T-helper 22 cell (primary cell): ENCODE results near the gene IKBIP.
A peak's percentile ranks its signal among the peaks of the same experiment; 100 is the strongest.
"Not testable (repeated sequence)": the region's sequence is repeated elsewhere in the genome, so short reads cannot be mapped to it uniquely, and the experiment has no call there.

Experiments
- DNase-seq: peaks from one replicate; pipeline ENCODE4 v3.0.0-alpha.2; 2020; ENCODE audit warnings: low read depth

The IKBIP gene, protein sequence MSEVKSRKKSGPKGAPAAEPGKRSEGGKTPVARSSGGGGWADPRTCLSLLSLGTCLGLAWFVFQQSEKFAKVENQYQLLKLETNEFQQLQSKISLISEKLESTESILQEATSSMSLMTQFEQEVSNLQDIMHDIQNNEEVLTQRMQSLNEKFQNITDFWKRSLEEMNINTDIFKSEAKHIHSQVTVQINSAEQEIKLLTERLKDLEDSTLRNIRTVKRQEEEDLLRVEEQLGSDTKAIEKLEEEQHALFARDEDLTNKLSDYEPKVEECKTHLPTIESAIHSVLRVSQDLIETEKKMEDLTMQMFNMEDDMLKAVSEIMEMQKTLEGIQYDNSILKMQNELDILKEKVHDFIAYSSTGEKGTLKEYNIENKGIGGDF

DNA sequence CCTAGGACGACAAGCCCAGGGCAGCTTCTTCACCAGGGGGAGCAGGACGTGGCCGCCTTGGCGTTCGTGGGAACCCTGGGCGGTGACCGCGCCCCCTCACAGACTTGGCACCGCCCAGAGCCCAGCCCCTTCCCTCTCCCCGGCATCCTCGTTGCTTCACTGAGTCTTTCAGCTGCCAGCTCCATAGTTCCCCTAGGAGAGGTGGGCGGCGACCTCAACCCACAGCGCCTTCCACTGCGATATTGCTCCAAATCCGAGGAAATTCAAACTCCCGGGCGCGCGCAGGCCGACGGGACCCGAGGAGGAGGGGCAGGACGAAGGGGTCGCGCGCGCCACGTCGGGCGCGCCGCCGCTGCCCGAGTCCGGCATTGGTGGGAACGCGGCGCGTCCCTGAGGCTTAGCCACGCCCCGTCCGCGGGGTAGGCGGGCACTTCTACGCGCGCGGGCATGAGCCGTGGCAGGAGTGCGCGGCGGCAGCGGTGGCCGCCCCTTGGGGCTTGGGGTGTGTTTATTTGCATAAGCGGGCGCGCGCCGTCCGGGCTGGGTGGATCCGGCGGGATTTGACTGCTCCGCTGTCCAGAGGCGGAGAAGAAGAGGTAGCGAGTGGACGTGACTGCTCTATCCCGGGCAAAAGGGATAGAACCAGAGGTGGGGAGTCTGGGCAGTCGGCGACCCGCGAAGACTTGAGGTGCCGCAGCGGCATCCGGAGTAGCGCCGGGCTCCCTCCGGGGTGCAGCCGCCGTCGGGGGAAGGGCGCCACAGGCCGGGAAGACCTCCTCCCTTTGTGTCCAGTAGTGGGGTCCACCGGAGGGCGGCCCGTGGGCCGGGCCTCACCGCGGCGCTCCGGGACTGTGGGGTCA is at the start of gene IKBIP, which contains the start of gene APAF1:
TSS of gene IKBIP (minus strand) at position 77 of the 860 bp plus-strand sequence. CDS start 87 bp downstream, outside the sequence.
TSS of gene APAF1 (plus strand) at position 579 of the 860 bp plus-strand sequence. CDS start 3,070 bp downstream, outside the sequence.
- peak; percentile 90 for DNase-seq

DNA sequence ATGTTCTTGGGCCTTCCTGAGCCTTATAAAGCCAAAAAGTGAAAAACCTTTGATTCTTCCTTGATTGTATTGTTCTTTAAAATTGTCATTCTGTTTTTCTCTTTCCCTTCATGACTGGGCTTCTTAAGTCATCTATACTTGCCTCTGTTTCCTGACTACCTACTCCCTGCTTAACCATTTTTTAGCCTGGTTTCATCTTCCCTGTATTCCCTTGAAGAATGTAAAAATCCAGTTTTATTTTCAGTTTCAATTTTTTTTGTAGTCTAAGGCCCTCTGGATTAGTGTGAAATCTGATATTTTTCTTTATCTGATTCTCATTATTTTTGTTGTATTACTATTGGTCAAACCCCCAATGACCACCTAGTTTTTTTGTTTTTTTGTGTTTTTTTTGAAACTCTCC is 46.8 kb upstream of the IKBIP start:
- no peak for DNase-seq

DNA sequence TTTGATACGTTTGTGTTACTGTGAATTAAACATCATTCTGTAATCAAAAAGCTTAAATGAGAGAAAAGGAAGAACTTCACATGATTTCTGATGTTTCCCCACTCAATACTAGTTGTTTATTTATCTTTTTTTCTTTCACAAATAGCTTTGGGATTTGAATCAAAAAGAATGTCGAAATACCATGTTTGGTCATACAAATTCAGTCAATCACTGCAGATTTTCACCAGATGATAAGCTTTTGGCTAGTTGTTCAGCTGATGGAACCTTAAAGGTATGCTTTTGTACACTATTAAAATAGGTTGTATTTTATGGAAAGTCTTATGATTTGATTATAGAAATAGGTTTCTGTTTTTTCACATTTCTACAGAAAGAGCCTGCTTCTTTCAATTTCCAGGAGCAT is 42.0 kb upstream of the IKBIP start:
- no peak for DNase-seq

DNA sequence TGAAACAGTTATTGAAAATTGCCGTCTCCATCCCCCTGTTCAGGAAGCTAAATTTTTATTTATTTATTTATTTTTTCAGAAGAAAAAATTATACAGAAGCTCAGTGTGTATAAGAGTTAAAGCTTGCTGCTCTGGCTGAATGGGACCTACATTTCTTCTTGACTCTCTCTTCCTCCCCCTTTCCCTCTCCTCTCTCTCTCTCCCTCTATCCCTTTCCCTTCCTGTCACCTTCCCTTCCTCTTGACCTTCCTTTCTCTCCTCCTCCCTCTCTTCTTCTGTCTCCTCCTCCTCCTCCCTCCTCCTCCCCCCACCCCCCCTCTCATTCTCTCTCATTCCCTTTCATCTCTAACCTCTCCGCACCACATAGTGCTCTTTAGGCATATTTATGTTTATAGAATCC is 39.6 kb upstream of the IKBIP start:
- DNase-seq = no peak

DNA sequence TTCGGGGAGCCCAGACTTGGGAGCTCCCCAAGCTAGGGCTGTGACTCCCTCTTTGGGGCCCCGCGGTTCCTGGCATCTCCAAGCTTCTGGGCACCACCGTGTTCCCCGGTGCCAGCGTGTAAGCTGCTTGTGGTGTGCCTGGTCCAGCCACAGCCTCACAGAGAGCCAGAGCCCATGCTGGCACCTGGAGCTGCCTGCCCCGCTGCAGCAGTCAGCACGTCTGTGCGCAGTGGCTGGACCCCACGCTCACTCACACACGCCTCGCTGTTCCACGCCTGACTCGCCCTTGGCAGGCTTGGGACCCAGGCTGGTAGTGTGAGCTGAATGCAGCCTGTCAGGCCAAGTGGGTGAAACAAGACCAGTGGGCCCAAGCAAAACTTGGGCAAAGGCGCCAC is 35.0 kb upstream of the IKBIP start:
- DNase-seq = no peak

DNA sequence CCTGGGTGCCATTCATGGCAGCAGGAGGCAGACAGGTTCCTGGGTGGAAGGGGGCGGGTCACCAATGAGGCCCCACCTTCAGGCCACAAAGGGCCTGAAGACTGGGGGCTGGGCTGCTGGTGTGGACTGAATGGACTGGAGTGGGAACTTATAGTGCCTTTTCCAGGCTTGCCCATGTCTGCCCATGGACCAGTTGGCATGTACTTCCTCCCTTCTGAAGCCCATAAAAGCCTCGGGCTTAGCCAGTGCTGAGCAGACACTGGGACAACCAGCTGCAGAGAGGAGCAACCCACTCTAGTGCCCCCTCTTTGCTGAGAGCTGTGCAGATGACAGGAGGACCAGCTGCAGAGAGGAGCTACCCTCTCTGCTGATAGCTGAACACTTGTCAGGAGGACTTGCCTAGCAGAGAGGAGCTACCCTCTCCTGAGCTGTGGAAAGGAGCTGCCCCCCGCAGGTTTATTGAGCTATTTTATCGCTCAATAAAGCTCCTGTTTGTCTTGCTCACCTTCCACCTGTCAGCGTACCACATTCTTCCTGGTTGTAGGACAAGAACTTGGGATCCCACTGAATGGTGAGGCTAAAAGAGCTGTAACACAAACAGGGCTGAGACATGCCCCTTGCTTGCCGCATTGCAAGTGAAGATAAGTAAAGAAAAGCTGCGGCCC is 34.5 kb upstream of the IKBIP start:
- no peak for DNase-seq

DNA sequence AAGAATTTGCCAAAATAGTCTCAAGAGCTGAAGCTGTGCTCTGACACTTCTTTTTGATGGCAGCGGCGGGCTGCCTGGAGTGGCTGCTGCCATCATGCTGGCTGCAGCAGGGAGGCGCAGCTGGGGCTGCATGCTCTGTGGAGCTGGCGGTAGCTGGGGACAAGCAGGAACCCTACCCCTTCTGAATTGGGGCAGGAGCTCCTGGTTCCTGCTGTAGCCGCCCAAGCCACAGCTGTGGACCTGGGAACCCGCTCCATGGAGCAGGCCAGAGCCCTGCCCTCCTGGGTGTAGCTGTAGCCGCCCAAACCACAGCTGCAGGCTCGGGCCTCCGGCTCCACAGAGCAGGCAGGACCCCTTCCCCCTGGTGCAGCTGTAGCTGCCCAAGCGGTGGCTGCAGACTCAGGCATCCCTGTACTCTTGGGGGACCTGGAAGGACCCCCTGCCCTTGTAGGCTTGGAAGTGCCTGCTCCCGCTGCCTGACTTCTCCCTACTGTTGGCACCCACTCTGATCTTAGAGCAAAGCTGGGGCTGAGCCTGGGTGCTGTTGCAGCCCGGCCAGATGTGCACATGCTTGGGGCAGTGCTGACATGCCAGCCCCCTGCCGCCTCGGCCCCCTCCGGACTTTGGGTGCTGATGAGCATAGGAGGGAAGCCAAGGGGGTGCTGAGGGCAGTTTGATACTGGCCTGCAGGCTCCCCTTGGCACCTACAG is 33.8 kb upstream of the IKBIP start:
- no peak for DNase-seq

DNA sequence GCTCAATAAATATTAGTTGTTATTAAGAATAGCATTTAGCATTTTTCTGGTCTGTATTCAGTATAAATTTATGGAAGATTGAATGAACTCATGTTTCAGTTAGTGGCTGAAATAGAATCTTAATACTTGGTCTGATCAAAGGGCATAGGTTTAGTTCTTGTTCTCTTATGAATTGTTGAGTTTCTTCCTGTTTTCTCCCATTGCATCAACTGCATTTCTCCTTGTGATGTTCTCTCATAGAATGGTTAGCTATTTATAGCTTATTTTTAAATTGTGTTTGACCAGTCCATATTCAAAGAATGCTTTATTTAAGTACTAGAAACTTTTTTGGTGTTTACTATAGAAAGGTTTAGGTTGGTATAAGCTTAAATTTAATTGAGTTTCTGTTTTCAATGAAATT is 30.3 kb upstream of the IKBIP start:
- DNase-seq = no peak

DNA sequence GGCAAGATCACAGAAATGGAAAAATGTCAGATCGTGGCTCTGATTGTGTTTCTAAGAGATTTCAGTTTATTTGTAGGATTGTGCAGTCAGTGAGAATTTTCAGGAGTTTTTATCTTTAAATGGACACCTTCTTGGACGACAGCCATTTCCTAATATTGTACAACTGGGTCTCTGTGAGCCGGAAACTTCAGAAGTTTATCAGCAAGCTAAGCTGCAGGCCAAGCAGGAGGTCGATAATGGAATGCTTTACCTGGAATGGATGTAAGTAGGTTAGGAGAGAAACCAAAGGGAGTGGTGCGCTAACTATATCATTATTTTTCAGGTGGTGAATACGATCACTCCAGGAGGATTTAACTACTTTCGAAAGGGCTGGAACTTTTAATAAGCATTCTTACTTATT is 26.9 kb upstream of the IKBIP start:
- DNase-seq = no peak

DNA sequence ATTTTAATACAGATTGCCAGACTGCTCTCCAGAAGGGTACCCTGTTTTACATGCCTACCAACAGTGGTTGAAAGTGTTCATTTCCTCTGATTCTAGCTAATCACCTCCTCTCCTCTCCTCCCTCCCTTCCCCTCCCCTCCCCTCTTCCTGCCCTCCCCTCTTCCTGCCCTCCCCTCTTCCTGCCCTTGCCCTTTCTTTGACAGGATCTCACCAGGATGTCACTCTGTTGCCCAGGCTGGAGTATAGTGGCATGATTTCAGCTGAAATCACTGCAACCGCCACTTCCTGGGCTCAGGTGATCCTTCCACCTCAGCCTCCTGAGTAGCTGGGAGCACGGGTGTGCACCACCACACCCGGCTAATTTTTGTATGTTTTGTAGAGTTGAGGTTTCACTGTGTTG is 25.2 kb upstream of the IKBIP start:
- DNase-seq = no peak

DNA sequence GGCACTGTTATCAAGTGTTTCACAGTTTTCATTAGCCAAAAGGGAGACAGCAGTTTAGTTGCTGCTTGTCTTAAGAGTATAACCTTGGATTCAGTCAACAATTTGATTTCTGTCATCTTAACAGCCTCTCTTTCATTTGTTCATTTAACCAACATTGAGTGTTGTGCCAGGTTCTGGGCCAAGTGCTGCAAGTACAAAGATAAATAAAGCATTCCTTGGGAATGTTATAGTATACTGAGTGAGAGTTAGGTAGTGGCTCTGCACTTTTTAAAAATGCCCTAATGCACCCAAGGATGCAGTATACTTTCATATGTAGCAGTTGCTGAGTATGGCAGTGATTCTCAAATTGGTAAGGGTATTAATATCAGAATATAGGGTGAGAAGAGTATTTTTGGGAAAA is 15.9 kb upstream of the IKBIP start:
- DNase-seq = no peak

DNA sequence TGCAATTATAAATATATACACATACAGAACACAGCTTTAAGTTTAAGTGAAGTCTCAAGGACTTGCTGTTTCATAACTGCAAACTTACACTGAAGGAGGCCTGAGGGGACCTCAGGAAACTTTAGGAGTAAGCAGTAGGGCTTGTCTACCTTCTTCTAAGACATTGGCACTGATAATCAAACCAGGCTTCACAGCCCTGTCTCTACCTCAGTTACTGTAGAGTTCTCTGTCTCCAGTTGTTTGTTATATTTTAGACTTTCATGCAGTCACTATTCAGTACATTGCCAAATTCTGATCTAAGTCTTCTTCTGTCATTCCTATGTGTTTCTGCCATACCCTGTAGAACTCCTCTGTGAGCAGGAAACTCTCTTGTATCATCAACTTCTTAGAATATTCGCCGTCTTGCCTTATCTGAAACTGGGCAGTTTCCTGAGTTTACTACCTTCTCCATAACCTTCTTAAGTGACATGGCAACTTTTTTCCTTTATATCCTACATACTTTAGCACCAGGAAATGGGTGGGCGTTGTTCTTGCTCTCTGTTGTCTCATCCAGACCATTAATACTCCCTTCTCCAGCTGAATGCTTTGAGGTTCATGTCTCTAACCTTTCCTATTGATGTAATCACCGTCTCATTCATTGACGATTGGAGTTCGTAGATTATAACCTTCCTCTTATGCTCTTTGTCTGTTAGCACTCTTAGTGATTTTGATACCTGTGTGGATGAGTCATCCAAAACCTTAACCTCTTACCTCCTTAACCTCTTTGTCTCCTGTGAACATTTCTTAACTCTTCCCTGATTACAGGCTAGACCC is 11.9 kb upstream of the IKBIP start:
- DNase-seq = no peak

DNA sequence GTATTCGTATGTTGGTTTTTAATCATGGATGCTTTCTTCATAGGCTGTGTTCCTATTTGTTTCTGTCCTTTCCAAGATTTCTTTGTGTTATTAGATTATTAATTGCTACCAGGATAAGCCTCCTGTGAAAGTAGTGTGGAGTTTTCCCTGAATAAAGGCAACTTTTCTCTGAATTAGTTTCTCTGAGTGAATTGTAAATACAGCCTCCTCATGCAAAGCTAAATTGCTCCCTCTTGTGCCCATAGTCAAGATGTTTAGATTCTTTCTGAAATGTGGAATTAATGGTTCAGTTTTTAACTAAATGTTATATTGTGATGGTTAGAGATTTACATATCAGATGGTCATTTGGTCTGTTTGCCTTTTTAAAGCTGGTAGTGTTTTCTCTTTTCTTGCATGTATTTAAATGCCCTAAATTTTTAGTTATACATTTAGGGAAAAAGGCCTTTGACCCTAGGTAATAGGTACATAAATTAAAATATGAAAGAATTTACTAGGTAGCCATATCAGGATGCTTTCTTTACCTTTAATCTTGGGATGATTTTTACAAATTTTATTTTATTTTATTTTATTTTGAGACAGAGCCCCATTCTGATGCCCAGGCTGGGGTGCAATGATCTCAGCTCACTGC is 9.4 kb upstream of the IKBIP start:
- no peak for DNase-seq

DNA sequence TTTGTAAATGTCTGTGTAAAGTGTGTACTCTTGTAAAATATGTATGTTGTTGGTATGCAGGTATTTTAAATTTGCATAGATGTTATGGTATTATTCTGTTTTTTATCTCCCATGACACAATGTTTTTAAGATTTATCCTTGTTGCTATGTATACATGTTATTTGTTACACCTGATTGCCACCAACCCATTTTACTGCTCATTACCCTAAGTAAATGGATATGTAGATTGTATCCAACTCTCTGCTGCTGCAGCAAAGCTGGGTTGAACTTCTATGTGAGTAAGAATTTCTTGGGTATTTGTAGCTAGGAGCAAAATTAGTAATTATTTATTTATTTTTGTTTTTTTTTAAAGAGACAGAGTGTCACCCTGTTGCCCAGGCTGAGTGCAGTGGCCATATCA is 6.7 kb upstream of the IKBIP start:
- no peak for DNase-seq

DNA sequence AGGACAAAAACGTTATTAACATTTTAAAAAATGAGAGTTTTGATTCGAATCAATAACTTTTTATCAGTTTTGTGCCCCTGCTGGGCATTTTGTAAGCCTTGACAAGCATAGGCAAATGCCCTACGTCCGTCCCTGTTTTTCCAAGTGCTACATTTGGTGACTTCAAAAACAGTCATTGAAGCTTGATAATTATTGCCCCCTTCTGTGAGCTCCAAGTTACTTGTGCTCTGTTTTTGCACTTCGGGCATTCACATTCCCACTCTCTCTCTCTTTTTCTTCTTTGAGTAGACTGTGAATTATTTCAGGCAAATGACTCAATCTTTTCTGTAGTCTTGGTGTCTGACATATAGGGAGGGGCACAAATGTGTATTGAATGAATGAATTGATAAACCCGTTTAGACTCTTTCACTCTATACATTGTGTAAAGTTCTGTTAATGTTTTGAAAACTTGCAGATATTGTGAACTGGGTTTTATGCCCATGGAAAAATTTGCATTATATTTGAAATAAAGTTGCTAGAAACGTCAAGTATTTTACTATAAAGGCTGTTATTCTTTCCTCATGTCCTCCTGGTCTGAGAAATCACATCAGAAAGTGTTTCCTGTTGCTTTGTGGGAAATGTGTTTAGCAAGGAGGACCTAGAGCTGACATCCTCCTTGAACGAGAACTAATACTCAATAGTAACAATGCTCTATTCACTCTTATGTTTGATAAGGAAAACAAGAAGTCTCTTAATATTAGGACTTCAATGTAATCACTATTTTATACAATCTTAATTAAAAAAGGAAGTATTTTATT is 1.9 kb upstream of the IKBIP start:
- no peak for DNase-seq

DNA sequence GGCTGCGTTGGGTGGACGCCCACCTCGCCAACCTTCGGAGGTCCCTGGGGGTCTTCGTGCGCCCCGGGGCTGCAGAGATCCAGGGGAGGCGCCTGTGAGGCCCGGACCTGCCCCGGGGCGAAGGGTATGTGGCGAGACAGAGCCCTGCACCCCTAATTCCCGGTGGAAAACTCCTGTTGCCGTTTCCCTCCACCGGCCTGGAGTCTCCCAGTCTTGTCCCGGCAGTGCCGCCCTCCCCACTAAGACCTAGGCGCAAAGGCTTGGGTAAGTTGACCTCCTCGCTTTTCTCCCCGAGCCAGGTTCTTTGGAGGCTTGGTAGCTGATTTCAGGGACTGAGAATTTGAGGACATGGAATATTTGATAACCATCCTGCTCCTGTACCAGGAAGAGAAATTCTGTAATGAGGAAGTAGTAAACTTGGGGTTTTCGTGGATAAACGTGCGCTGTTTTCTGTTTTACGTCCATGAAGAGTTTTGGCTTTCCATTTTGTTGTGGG is 1.0 kb upstream of the IKBIP start:
- no peak for DNase-seq

DNA sequence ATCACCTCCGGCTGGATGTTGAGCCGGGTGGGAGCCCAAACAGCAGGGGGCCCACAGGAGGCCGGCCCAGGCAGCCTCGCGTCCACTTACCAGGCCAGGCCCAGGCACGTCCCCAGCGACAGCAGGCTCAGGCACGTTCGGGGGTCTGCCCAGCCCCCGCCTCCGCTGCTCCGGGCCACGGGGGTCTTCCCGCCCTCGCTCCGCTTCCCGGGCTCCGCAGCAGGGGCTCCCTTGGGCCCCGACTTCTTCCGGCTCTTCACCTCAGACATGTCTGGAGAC is 216 bp downstream of the IKBIP start:
- DNase-seq = no peak

DNA sequence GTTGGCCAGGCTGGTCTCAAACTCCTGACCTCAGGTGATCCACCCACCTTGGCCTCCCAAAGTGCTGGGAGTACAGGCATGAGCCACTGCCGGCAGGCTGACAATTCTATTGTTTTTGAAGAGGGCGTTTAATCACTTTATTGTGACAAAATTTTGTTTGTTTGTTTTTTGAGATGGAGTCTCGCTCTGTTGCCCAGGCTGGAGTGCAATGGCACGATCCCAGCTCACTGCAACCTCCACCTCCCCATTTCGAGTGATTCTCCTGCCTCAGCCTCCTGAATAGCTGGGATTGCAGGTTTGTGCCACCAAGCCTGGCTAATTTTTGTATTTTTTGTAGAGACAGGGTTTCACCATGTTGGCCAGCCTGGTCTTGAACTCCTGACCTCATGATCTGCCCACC is 1.8 kb downstream of the IKBIP start:
- not testable (repeated sequence) for DNase-seq

DNA sequence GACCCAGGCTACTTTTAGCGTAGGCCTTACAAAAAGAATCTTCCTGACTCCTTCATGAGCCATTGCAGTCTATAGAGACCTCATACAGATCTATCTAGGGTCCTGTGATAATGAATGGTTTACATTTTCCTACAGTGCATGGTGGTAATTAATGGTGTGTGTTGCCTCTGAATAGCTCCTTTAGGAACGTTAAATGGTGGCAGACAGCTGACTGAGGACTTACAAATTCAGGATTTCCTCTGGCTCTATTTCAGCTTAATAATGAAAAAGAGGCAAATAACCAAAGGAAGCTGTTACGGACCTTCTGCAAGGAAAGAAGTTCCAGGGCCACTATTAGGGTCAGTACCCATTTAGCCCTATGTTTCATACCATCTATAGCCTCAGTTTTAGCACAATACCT is 5.1 kb downstream of the IKBIP start:
- DNase-seq = no peak

DNA sequence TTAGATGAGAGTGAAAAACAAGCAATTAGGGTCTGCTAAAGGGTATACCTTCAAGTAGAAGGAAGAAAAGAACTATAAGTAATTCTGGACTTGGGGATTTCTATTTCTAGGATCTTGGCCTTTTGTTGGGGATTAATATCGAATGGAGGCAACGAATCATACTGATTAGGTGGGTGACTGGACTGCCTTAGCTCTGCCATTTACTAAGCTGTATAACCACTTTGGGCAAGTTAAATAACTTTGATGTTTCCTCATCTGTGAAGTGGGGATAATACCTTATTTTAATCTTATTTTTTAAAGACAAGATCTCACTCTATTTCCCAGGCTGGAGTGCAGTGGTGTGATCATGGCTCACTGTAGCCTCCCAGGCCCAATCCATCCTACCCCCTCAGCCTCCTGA is 6.6 kb downstream of the IKBIP start:
- no peak for DNase-seq
